Stimulated activated CD8-positive, alpha-beta memory T cell treated with anti-CD3 and anti-CD28 coated beads, Interleukin-7, amount 100 ng/mL, for 24 hours (primary cell): Measurements from ENCODE around the gene FBXO5.
"Not testable (repeated sequence)": the region's sequence is repeated elsewhere in the genome, so short reads cannot be mapped to it uniquely, and the experiment has no call there.

Experiments
- DNase-seq: peaks from one replicate; pipeline ENCODE4 v3.0.0-alpha.2; 2020; ENCODE audit warnings: low read depth

The FBXO5 gene

GRCh38 chr6:152982904-152983636, at the start of gene FBXO5:
FBXO5 (minus strand) TSS chr6:152983041; CDS start chr6:152982959, 82 bp downstream.
- DNase-seq, result peak; percentile 93

GRCh38 chr6:153032255-153032882, 49.5 kb upstream of the FBXO5 start:
- no peak for DNase-seq

- no peak for DNase-seq
Measured at GRCh38 chr6:153031335-153031955, 48.6 kb upstream of the FBXO5 start.

GRCh38 chr6:153028963-153029362, 46.1 kb upstream of the FBXO5 start:
- DNase-seq, result no peak

- DNase-seq, result no peak
Measured at GRCh38 chr6:153028286-153028685, 45.4 kb upstream of the FBXO5 start.

GRCh38 chr6:153027480-153027879, 44.6 kb upstream of the FBXO5 start:
- no peak for DNase-seq

GRCh38 chr6:153024709-153025017, 41.8 kb upstream of the FBXO5 start:
- DNase-seq, result no peak

- DNase-seq, result no peak
Measured at GRCh38 chr6:153023977-153024708, 41.3 kb upstream of the FBXO5 start.

GRCh38 chr6:153018355-153018754, 35.5 kb upstream of the FBXO5 start:
- no peak for DNase-seq

GRCh38 chr6:153016846-153017245, 34.0 kb upstream of the FBXO5 start:
- DNase-seq, result no peak

- DNase-seq, result no peak
Measured at GRCh38 chr6:153015094-153015640, 32.3 kb upstream of the FBXO5 start.

- no peak for DNase-seq
Measured at GRCh38 chr6:153013438-153013837, 30.6 kb upstream of the FBXO5 start.

- no peak for DNase-seq
Measured at GRCh38 chr6:153012856-153013255, 30.0 kb upstream of the FBXO5 start.

GRCh38 chr6:153003366-153003690, 20.5 kb upstream of the FBXO5 start:
- DNase-seq, result no peak

- DNase-seq, result peak; percentile 80
Measured at GRCh38 chr6:153002613-153003365, 19.9 kb upstream of the FBXO5 start, which contains the start of gene MTRF1L. MTRF1L (minus strand) TSS chr6:153002709; CDS start chr6:153002685, 24 bp downstream.

GRCh38 chr6:153001767-153002612, 19.1 kb upstream of the FBXO5 start:
- DNase-seq, result no peak

GRCh38 chr6:153000790-153001189, 17.9 kb upstream of the FBXO5 start:
- DNase-seq, result not testable (repeated sequence)

- DNase-seq, result no peak
Measured at GRCh38 chr6:153000243-153000642, 17.4 kb upstream of the FBXO5 start.

- DNase-seq, result not testable (repeated sequence)
Measured at GRCh38 chr6:152999538-152999937, 16.7 kb upstream of the FBXO5 start.

- no peak for DNase-seq
Measured at GRCh38 chr6:152993847-152994246, 11.0 kb upstream of the FBXO5 start.

- no peak for DNase-seq
Measured at GRCh38 chr6:152993431-152993830, 10.6 kb upstream of the FBXO5 start.
